Activated CD4-positive, alpha-beta memory T cell treated with anti-CD3 and anti-CD28 coated beads, Interleukin-2, amount 10 ng/mL, durations not matched to agents 7 days and 5 days (primary cell): ENCODE results near the gene IL20. TPM values are rescaled to one million over a fixed set of nuclear protein-coding genes. Genes with fewer than 3 reads are reported as not detected.

Experiments used
- CTCF ChIA-PET: fragments of 350-600 bp; sonication (Branson Sonifier 250); formaldehyde crosslinking; loops from one replicate; lab custom pipeline; 2021; ENCODE audit warnings: antibody characterized with exemption, inconsistent platforms; lab: Charles Lee
- POLR2A ChIA-PET: fragments of 350-600 bp; sonication (Branson Sonifier 250); formaldehyde crosslinking; loops from one replicate; lab custom pipeline; 2021; ENCODE audit warnings: antibody characterized with exemption; lab: Charles Lee
- DNase-seq: peaks from one replicate; pipeline ENCODE4 v3.0.0-alpha.2; 2020
- H3K27ac Mint-ChIP-seq: one replicate; pipeline ENCODE4 v1.8.0; 2021; ENCODE audit warnings: mild to moderate bottlenecking, mixed read lengths
- H3K27me3 Mint-ChIP-seq: one replicate; pipeline ENCODE4 v1.8.0; 2021; ENCODE audit warnings: mixed read lengths
- H3K36me3 Mint-ChIP-seq: one replicate; pipeline ENCODE4 v1.8.0; 2021; ENCODE audit warnings: low read depth, mixed read lengths
- H3K4me1 Mint-ChIP-seq: one replicate; pipeline ENCODE4 v1.8.0; 2021; ENCODE audit warnings: mixed read lengths
- H3K4me3 Mint-ChIP-seq: one replicate; pipeline ENCODE4 v1.8.0; 2021; ENCODE audit warnings: mild to moderate bottlenecking, mixed read lengths
- H3K9me3 Mint-ChIP-seq: one replicate; pipeline ENCODE4 v1.8.0; 2021; ENCODE audit warnings: mixed read lengths
- total RNA-seq, 2 experiments: library from RNA; stranded (reverse); gene quantifications; one replicate each; pipeline ENCODE4 v1.2.3, GENCODE V29; 2021

Gene IL20
- total RNA-seq, 2 experiments from 2014 or later: not detected

DNA sequence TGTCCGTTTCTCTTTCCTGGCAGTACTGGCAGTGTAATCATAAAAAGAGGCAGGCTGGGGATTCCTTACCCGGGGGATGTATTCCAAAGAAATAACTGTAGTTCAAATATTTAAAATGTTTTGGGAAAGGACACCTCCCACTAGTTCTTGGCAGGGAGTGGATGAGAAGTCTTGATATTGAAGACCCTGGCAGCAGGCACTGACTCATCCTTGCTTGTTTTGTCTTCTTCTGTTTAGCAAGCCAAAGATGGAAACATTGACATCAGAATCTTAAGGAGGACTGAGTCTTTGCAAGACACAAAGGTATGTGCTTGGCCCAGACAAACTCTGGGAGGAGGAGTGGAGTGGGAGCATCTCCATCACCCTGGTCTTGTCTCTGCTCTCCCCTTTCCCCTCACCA is 639 bp downstream of the IL20 start:
- Mint-ChIP-seq H3K36me3 (no peaks in the 10 kb centered on the region), H3K9me3 (no peaks in the 10 kb centered on the region), H3K27me3 (peaks cover 50% of the 10 kb centered on the region), H3K4me1 (peaks cover 5% of the 10 kb centered on the region), H3K27ac (no peak overlapping the region), H3K4me3 (no peak overlapping the region)
- CTCF ChIA-PET: interaction anchor here (1.3 to 1.7 kb wide), 3 partner anchors 10 to 61 kb away, joined by 3 to 5 read pairs (median 3); no protein-coding TSS in a partner anchor
- POLR2A ChIA-PET: no interaction called here
- no peak for DNase-seq

DNA sequence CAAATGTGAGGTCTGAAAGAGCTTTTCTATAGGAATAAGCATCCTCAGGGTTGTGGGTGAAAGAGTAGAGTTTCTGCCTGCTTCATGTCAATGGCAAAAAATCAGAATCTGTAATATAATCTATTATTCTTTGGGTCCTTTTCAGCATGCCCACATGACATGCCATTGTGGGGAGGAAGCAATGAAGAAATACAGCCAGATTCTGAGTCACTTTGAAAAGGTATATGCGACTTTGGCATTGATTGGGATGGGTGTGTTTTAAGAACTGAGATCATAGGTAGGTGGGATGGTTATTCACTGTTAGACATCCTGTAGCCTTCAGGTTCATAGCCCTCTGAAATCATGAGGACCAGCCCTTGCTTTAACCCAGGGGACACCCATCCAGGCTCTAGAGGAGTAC is 1.8 kb downstream of the IL20 start:
- no peak for DNase-seq
- POLR2A ChIA-PET: no interaction called here
- CTCF ChIA-PET: interaction anchor here (0.6 to 2.5 kb wide), 3 partner anchors 9 to 69 kb away, joined by 3 to 8 read pairs (median 3); no protein-coding TSS in a partner anchor
- Mint-ChIP-seq H3K36me3 (no peaks in the 10 kb centered on the region), H3K27ac (no peak overlapping the region), H3K9me3 (peaks cover 4% of the 10 kb centered on the region), H3K4me1 (peaks cover 5% of the 10 kb centered on the region), H3K27me3 (peaks cover 43% of the 10 kb centered on the region), H3K4me3 (no peak overlapping the region)

DNA sequence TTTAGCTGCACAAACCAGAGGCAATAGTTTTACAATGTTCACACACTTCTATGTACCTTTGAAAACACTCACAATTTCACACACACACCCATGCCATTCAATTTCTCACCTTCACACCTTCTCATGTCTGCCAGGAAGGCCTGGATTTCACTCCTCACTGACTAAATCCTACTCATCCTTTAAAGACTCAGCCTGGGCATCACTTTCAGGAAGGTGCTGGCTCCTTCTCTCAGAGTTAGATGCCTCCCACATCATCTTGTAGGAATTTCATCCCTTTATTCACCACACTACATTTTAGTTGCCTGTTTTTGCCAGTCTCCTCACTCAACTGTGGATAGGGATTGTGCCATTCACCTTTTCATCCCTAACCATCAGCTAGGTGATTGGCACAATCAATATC is 2.3 kb downstream of the IL20 start:
- ChIA-PET POLR2A (no interaction called here), CTCF (interaction anchor here (0.7 to 2.5 kb wide), 4 partner anchors 9 to 1113 kb away, joined by 3 to 8 read pairs (median 3); no protein-coding TSS in a partner anchor)
- Mint-ChIP-seq H3K4me1 (peaks cover 5% of the 10 kb centered on the region), H3K4me3 (no peak overlapping the region), H3K9me3 (peaks cover 5% of the 10 kb centered on the region), H3K27ac (no peak overlapping the region), H3K36me3 (no peaks in the 10 kb centered on the region), H3K27me3 (peaks cover 40% of the 10 kb centered on the region)
- no peak for DNase-seq

DNA sequence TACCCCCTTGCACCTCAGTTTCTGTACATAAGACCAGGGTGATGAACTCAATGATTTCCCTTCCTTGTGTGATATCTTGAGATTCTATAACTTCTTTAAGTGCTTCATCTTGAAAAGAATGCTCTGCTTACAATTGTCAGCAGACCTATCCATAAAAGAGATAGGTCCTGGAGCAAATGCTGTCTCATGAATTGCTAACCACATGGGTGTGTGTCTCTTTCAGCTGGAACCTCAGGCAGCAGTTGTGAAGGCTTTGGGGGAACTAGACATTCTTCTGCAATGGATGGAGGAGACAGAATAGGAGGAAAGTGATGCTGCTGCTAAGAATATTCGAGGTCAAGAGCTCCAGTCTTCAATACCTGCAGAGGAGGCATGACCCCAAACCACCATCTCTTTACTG is 2.8 kb downstream of the IL20 start:
- Mint-ChIP-seq H3K9me3 (peaks cover 7% of the 10 kb centered on the region), H3K27me3 (peaks cover 34% of the 10 kb centered on the region), H3K4me3 (no peak overlapping the region), H3K4me1 (peaks cover 5% of the 10 kb centered on the region), H3K36me3 (no peaks in the 10 kb centered on the region), H3K27ac (no peak overlapping the region)
- DNase-seq: no peak
- ChIA-PET CTCF (interaction anchor here (0.7 to 2.5 kb wide), 4 partner anchors 10 to 1113 kb away, joined by 3 to 8 read pairs (median 3); no protein-coding TSS in a partner anchor), POLR2A (no interaction called here)

DNA sequence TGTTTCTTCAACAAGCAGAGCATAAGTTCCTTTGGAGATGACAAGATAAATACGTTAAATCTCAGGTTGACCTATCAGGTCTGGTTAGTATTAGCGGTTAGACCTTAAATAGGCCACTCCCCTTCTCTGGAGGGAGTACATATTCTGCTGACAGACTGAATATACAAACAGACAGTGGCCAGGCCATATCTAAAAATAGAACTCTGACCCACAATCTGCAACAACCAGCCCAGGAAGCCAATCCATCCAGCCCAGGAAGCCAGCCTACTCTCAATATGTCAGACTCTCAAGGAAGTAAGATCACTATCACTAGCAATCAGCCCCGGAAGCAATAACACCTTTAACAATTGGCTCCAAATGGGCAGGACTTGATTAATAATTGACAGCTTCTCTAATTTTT is 6.7 kb downstream of the IL20 start:
- H3K27ac Mint-ChIP-seq: no peak overlapping the region
- H3K4me1 Mint-ChIP-seq: no peaks in the 10 kb centered on the region
- H3K27me3 Mint-ChIP-seq: peaks cover 17% of the 10 kb centered on the region
- no peak overlapping the region for H3K4me3 Mint-ChIP-seq
- ChIA-PET POLR2A (no interaction called here), CTCF (interaction anchor here (0.8 to 3.4 kb wide), 4 partner anchors 7 to 41 kb away, joined by 3 to 12 read pairs (median 8); partner anchors contain the start of gene IL20)
- H3K36me3 Mint-ChIP-seq: peaks cover 12% of the 10 kb centered on the region
- peaks cover 15% of the 10 kb centered on the region for H3K9me3 Mint-ChIP-seq
- no peak for DNase-seq

DNA sequence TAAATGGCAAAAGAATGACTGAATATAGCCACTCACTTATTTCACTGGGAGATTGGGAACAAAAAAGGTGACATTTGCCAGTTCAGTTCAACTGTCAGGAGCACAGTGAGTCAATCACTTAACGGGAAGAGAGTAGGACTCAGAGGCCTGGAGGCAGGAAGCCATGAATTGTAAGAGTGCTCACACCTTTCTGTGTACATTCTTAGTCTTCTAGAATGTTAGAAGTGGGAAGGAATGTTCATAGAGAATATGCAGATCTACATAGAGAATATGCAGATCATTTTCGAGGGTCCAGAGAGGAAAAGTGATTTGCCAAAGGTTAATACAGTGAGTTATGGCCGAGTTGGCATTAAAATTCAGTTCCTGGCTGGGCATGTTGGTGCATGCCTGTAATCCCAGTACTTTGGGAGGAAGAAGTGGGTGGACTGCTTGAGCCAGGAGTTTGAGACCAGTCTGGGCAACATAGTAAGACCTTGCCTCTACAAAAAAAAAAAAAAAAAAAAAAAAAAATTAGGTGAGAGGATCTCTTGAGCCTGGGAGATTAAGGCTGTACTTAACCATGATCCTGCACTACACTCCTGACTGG is 8.3 kb downstream of the IL20 start:
- H3K27me3 Mint-ChIP-seq: peaks cover 13% of the 10 kb centered on the region
- H3K4me1 Mint-ChIP-seq: no peaks in the 10 kb centered on the region
- POLR2A ChIA-PET: no interaction called here
- no peak overlapping the region for H3K27ac Mint-ChIP-seq
- CTCF ChIA-PET: interaction anchor here (0.9 to 3.4 kb wide), 3 partner anchors 9 to 226 kb away, joined by 3 to 12 read pairs (median 5); partner anchors contain the start of gene IL20
- H3K4me3 Mint-ChIP-seq: no peak overlapping the region
- DNase-seq: no peak
- peaks cover 26% of the 10 kb centered on the region for H3K9me3 Mint-ChIP-seq
- H3K36me3 Mint-ChIP-seq: peaks cover 20% of the 10 kb centered on the region

DNA sequence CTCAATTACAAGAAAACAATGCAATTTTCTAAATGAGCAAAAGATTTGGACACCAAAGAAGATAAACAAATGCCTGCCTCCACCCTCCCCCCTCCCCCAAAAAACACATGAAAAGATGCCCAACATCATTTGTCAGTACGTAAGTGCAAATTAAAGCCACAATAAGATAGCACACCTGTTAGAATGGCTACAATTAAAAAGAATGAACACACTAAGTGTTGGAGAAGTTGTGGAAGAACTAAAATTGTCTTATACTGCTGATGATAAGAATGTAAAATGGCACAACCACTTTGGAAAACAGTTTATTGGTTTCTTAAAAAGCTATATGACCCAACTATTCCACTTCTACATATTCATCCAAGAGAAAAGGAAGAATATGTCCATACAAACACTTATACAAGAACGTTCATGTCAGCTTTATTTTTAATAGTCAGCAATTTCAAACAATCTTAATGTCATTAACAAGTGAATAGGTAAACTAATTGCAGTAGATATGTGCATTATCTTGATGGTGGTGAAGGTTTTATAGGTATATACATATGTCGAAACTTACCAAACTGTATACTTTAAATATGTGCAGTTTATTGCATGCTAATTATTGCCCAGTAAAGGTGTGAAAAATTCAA is 10.4 kb downstream of the IL20 start:
- Mint-ChIP-seq H3K4me1 (no peaks in the 10 kb centered on the region), H3K27ac (no peak overlapping the region), H3K9me3 (peaks cover 33% of the 10 kb centered on the region), H3K36me3 (peaks cover 23% of the 10 kb centered on the region), H3K4me3 (no peak overlapping the region), H3K27me3 (peaks cover 6% of the 10 kb centered on the region)
- POLR2A ChIA-PET: no interaction called here
- DNase-seq: no peak
- CTCF ChIA-PET: interaction anchor here (1.6 kb wide), 1 partner anchor 11 kb away, joined by 6 read pairs; the partner anchor contains the start of gene IL20

DNA sequence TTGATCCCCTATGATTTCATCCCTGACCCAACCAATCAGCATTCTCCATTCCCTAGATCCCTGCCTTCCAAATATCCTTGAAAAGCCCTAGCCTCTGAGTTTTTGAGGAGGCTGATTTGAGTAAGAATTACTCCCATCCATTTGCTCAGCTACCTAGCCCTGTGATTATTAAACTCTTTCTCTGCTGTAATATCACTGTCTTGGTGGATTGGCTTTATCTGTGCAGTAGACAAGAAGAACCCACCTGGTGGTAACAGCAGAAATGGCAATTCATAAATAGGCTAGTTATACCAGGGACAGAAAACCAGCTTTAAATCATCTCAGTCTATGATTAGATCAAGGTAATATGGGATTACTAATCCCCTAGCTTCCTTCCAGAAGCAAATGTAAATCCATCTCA is 13.0 kb downstream of the IL20 start:
- H3K27ac Mint-ChIP-seq: no peak overlapping the region
- no peak overlapping the region for H3K4me3 Mint-ChIP-seq
- ChIA-PET POLR2A (no interaction called here), CTCF (interaction anchor here (0.9 to 2.7 kb wide), 4 partner anchors 14 to 144 kb away, joined by 3 to 10 read pairs (median 4); partner anchors contain the start of gene IL20)
- H3K27me3 Mint-ChIP-seq: peaks cover 6% of the 10 kb centered on the region
- no peaks in the 10 kb centered on the region for H3K4me1 Mint-ChIP-seq
- H3K36me3 Mint-ChIP-seq: peaks cover 23% of the 10 kb centered on the region
- peaks cover 24% of the 10 kb centered on the region for H3K9me3 Mint-ChIP-seq
- no peak for DNase-seq

DNA sequence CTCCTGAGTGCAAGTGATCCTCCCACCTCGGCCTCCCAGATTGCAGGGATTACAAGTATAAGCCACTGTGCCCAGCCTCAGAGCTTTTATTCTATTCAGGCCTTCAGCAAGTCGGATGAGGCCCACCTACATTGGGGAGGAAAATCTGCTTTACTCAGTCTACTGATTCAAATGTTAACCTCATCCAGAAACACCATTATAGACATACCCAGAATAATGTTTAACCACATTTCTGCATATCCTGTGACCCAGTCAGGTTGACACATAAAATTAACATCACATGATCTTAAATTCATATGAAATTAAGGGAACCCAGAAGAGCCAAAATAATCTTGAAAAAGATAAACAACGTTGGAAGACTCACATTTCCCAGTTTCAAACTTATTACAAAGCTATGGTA is 14.9 kb downstream of the IL20 start:
- peaks cover 19% of the 10 kb centered on the region for H3K36me3 Mint-ChIP-seq
- ChIA-PET CTCF (interaction anchor here (1.4 to 2.7 kb wide), 2 partner anchors 19 to 33 kb away, joined by 3 to 10 read pairs; no protein-coding TSS in a partner anchor), POLR2A (no interaction called here)
- H3K4me1 Mint-ChIP-seq: no peaks in the 10 kb centered on the region
- no peak overlapping the region for H3K27ac Mint-ChIP-seq
- H3K4me3 Mint-ChIP-seq: no peak overlapping the region
- H3K27me3 Mint-ChIP-seq: peaks cover 9% of the 10 kb centered on the region
- H3K9me3 Mint-ChIP-seq: peaks cover 21% of the 10 kb centered on the region
- no peak for DNase-seq

DNA sequence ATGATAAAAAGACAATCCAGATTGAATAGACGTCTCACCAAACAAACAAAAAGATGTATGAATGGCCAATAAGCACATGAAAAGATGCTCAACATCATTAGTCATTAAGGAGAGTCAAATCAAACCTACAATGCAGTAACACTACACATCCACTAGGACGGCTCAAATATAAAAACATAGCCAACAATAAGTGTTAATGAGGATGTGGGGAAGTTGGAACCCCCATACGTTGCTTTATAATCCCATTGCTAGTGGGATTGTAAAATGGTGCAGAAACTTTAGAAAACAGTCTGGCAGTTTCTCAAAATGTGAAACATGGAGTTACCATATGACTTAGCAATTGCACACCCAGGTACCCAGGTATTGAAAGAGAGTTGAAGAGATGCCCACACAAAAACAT is 17.1 kb downstream of the IL20 start:
- Mint-ChIP-seq H3K4me1 (no peaks in the 10 kb centered on the region), H3K36me3 (peaks cover 9% of the 10 kb centered on the region)
- POLR2A ChIA-PET: no interaction called here

DNA sequence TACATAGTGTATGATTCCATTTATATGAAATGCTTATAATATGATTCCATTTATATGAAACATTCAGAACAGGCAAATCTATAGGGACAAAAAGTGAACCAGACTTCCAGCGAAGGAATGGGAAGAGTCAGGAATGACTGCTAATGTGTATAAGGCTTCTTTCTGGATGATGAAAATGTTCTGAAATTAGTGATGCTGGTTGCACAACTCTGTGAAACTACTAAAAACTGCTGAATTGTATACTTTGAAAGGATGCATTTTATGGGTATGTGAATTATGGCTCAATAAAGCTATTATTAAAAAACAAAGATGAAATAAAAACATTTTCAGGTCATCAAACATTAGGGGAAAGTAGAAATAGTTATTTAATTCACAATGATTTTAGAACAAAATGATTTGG is 17.7 kb downstream of the IL20 start:
- Mint-ChIP-seq H3K27ac (no peak overlapping the region), H3K36me3 (peaks cover 6% of the 10 kb centered on the region), H3K9me3 (peaks cover 11% of the 10 kb centered on the region), H3K4me1 (peaks cover 2% of the 10 kb centered on the region), H3K4me3 (no peak overlapping the region), H3K27me3 (peaks cover 14% of the 10 kb centered on the region)
- ChIA-PET CTCF (interaction anchor here (0.8 to 2.6 kb wide), 6 partner anchors 10 to 145 kb away, joined by 3 to 8 read pairs (median 4); no protein-coding TSS in a partner anchor), POLR2A (no interaction called here)
- DNase-seq: no peak

More for the DNA sequence above, 17.1 kb downstream of the IL20 start:
- no peak overlapping the region for H3K27ac Mint-ChIP-seq
- H3K27me3 Mint-ChIP-seq: peaks cover 15% of the 10 kb centered on the region
- no peak for DNase-seq
- peaks cover 16% of the 10 kb centered on the region for H3K9me3 Mint-ChIP-seq
- CTCF ChIA-PET: interaction anchor here (2.5 to 2.6 kb wide), 2 partner anchors 27 to 29 kb away, joined by 6 to 8 read pairs; no protein-coding TSS in a partner anchor
- H3K4me3 Mint-ChIP-seq: no peak overlapping the region

DNA sequence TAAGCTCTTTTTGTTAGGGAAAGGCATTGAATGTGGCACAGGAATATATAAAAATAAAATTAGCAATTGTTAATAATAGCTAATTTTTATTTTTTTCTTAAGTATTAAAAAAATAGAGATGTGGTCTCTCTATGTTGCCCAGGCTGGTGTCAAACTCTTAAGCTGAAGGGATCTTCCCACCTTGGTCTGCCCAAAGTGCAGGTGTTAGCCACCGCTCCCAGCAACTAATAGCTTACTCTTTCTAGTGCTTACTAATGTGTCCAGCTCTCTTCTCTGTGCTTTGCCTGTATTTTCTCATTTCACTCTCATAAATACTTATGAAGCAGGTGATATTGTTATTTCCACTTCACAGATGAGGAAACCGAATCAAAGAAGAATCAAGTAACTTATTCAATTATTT is 18.5 kb downstream of the IL20 start:
- ChIA-PET POLR2A (no interaction called here), CTCF (interaction anchor here (0.8 to 2.6 kb wide), 8 partner anchors 9 to 146 kb away, joined by 3 to 8 read pairs (median 4); partner anchors contain the start of gene IL20)
- H3K36me3 Mint-ChIP-seq: peaks cover 3% of the 10 kb centered on the region
- no peak overlapping the region for H3K4me3 Mint-ChIP-seq
- H3K4me1 Mint-ChIP-seq: peaks cover 4% of the 10 kb centered on the region
- no peak for DNase-seq
- peaks cover 6% of the 10 kb centered on the region for H3K9me3 Mint-ChIP-seq
- peaks cover 16% of the 10 kb centered on the region for H3K27me3 Mint-ChIP-seq
- no peak overlapping the region for H3K27ac Mint-ChIP-seq
